Kidney (tissue), 14 donors: ENCODE measurements around the gene ENPP5. TPM values are rescaled to one million over a fixed set of nuclear protein-coding genes. Genes with fewer than 3 reads are reported as not detected.

Experiments
- DNase-seq, 5 donors: peaks; one replicate each; pipeline ENCODE4 v3.0.0-alpha.2; 2013 to 2020
- FAIRE-seq: peaks from 2 replicates; lab custom pipeline; 2012; peaks lifted over from hg19 to GRCh38; lab: Jason Lieb, UNC
- H3K27ac ChIP-seq, 2 donors: one replicate each; pipeline ENCODE4 v1.7.0; 2013; ENCODE audit warnings: low read depth in 2 of 2, low read length in 2 of 2, inconsistent platforms in 1 of 2
- H3K27me3 ChIP-seq: one replicate; pipeline ENCODE4 v1.7.1; 2013; ENCODE audit warnings: low read length, inconsistent platforms; ENCODE audit not compliant: control insufficient read depth, insufficient read depth
- H3K36me3 ChIP-seq, 3 donors: one replicate each; pipeline versions ENCODE4 v1.7.0 to v1.7.1; 2013; ENCODE audit warnings: low read length in 3 of 3, control low read depth in 1 of 3, inconsistent platforms in 1 of 3; ENCODE audit not compliant: insufficient read depth in 3 of 3, control insufficient read depth in 2 of 3
- H3K4me1 ChIP-seq, 3 donors: one replicate each; pipeline versions ENCODE4 v1.7.0 to v1.7.1; 2013; ENCODE audit warnings: low read length in 3 of 3, inconsistent platforms in 1 of 3, low read depth in 1 of 3; ENCODE audit not compliant: control insufficient read depth in 2 of 3, insufficient read depth in 2 of 3
- H3K4me3 ChIP-seq, 3 donors: one replicate each; pipeline versions ENCODE4 v1.7.0 to v1.8.1; 2013; ENCODE audit warnings: low read length in 3 of 3, control low read depth in 1 of 3, inconsistent platforms in 1 of 3
- H3K9ac ChIP-seq, 3 donors: one replicate each; pipeline versions ENCODE4 v1.7.0 to v1.7.1; 2013; ENCODE audit warnings: low read length in 3 of 3, control low read depth in 1 of 3, inconsistent platforms in 1 of 3
- H3K9me3 ChIP-seq, 3 donors: one replicate each; pipeline versions ENCODE4 v1.7.0 to v1.7.1; 2013; ENCODE audit warnings: low read length in 3 of 3, control low read depth in 1 of 3, inconsistent platforms in 1 of 3; ENCODE audit not compliant: control insufficient read depth in 2 of 3, insufficient read depth in 1 of 3
- CTCF ChIP-seq: IDR thresholded peaks from 3 replicates; pipeline ENCODE4 v1.5.1; 2012; ENCODE audit warnings: mild to moderate bottlenecking, moderate library complexity, borderline replicate concordance; ENCODE audit not compliant: insufficient read depth; ENCODE audit errors: extremely low read depth
- intact Hi-C: fragments of 100-400 bp; cut with DNase I; formaldehyde crosslinking; loops from one replicate; pipeline ENCODE4 v1.11.1; 2022
- polyA plus RNA-seq: library from polyadenylated mRNA; stranded (reverse); fragments of 350-450 nt; fragmentation: Illumina TruSeq; extraction: RNeasy Lipid Tissue Mini Kit (QIAGEN cat#74804); gene quantifications from one replicate; pipeline ENCODE4 v1.2.3, GENCODE V29; 2014; ENCODE audit warnings: low read depth, low replicate concordance; ENCODE audit not compliant: insufficient read depth
- total RNA-seq: library from RNA; stranded (reverse); fragmentation: NEBNext Ultra II Directional; extraction: Animal tissue kit (Norgen Biotek cat#: 25700); gene quantifications from one replicate; pipeline ENCODE4 v1.2.1, GENCODE V29; 2021
- donor health status: control.
- donor health status: control.
- donor health status: control.
- donor health status: control.
- donor health status: control.
- donor health status: DM: yes; HTN: yes; CAD: no.
- donor health status: Normal renal cell carcinoma (clear cell type).

The ENPP5 gene
- total and polyA plus RNA-seq, 2 donors from 2014 or later, result 21.5 to 22.9 TPM

- H3K36me3 ChIP-seq, result no peaks in the 10 kb centered on the region
- no peaks in the 10 kb centered on the region for H3K9me3 ChIP-seq
- H3K27ac ChIP-seq, result no peak overlapping the region
- H3K4me1 ChIP-seq, result no peaks in the 10 kb centered on the region
- H3K4me3 ChIP-seq, result no peak overlapping the region
- intact Hi-C loops, result no loop called here
- H3K9ac ChIP-seq, result no peak overlapping the region
- FAIRE-seq (no peak), DNase-seq (no peak)
- TF ChIP-seq CTCF, result no peak
- no peaks in the 10 kb centered on the region for H3K27me3 ChIP-seq
These were observed 46.9 kb upstream of the ENPP5 start for GRCh38 chr6:46217671-46218131.

GRCh38 chr6:46216879-46217278, 46.1 kb upstream of the ENPP5 start:
- Histone ChIP-seq H3K9me3 (no peaks in the 10 kb centered on the region), H3K27ac (no peak overlapping the region), H3K9ac (no peak overlapping the region), H3K27me3 (no peaks in the 10 kb centered on the region), H3K36me3 (no peaks in the 10 kb centered on the region), H3K4me3 (no peak overlapping the region), H3K4me1 (no peaks in the 10 kb centered on the region)
- DNase-seq (no peak), FAIRE-seq (no peak)
- intact Hi-C loops, result no loop called here
- no peak for TF ChIP-seq CTCF

- Histone ChIP-seq H3K4me3 (no peak overlapping the region), H3K4me1 (no peaks in the 10 kb centered on the region), H3K36me3 (no peaks in the 10 kb centered on the region), H3K9ac (no peak overlapping the region), H3K27me3 (no peaks in the 10 kb centered on the region), H3K9me3 (no peaks in the 10 kb centered on the region), H3K27ac (no peak overlapping the region)
- no peak for FAIRE-seq
- intact Hi-C loops, result no loop called here
- DNase-seq, result no peak
- no peak for TF ChIP-seq CTCF
These were observed 45.0 kb upstream of the ENPP5 start for GRCh38 chr6:46215777-46216176.

GRCh38 chr6:46215213-46215612, 44.4 kb upstream of the ENPP5 start:
- TF ChIP-seq CTCF, result no peak
- DNase-seq (no peak), FAIRE-seq (no peak)
- H3K9me3 ChIP-seq, result no peaks in the 10 kb centered on the region
- intact Hi-C loops, result no loop called here
- H3K4me3 ChIP-seq, result no peak overlapping the region
- no peak overlapping the region for H3K27ac ChIP-seq
- no peaks in the 10 kb centered on the region for H3K36me3 ChIP-seq
- H3K27me3 ChIP-seq, result no peaks in the 10 kb centered on the region
- H3K4me1 ChIP-seq, result no peaks in the 10 kb centered on the region
- no peak overlapping the region for H3K9ac ChIP-seq
